NT2/D1 (cell line): Measurements from ENCODE around the gene PARP6.

ENCODE experiments used
- DNase-seq: peaks from one replicate; pipeline ENCODE4 v3.0.0-alpha.2; 2011; ENCODE audit warnings: low read depth, low spot score
- H3K27me3 ChIP-seq: 2 replicates; pipeline ENCODE4 v1.6.0; 2011; ENCODE audit warnings: mild to moderate bottlenecking; ENCODE audit not compliant: insufficient read length, insufficient read depth
- H3K36me3 ChIP-seq: 2 replicates; pipeline ENCODE4 v1.6.1; 2011; ENCODE audit warnings: mild to moderate bottlenecking, low read length, mixed read lengths; ENCODE audit not compliant: insufficient read depth, insufficient read length
- H3K4me1 ChIP-seq: 2 replicates; pipeline ENCODE4 v1.5.1; 2011; ENCODE audit not compliant: insufficient read depth, insufficient read length
- H3K4me3 ChIP-seq: 2 replicates; pipeline ENCODE4 v1.5.1; 2011; ENCODE audit warnings: low read depth; ENCODE audit not compliant: insufficient read length
- H3K9ac ChIP-seq: 2 replicates; pipeline ENCODE4 v1.6.0; 2011; ENCODE audit warnings: low read depth; ENCODE audit not compliant: insufficient read length
- H3K9me3 ChIP-seq: 2 replicates; pipeline ENCODE4 v1.5.1; 2011; ENCODE audit warnings: mild to moderate bottlenecking, low read length; ENCODE audit not compliant: insufficient read depth
- SUZ12 ChIP-seq: IDR thresholded peaks from 2 replicates; pipeline ENCODE4 v1.6.1; 2011; ENCODE audit not compliant: insufficient read length, insufficient read depth; ENCODE audit errors: extremely low read depth
- YY1 ChIP-seq: IDR thresholded peaks from 2 replicates; pipeline ENCODE4 v1.6.1; 2011; ENCODE audit not compliant: insufficient read length, insufficient read depth
- ZNF274 ChIP-seq: IDR thresholded peaks from 2 replicates; pipeline ENCODE4 v1.6.1; 2011; ENCODE audit warnings: mild to moderate bottlenecking, low read depth, low read length

PARP6 gene

GRCh38 chr15:72230197-72231065 lies 41.9 kb downstream of the PARP6 start:
- no peak for TF ChIP-seq YY1
- no peak for TF ChIP-seq SUZ12
- TF ChIP-seq ZNF274, result no peak
- no peaks in the 10 kb centered on the region for H3K27me3 ChIP-seq
- H3K9me3 ChIP-seq, result no peaks in the 10 kb centered on the region
- peak overlapping the region; percentile 100 for H3K9ac ChIP-seq
- peak overlapping the region; percentile 99 for H3K4me3 ChIP-seq
- peaks cover 3% of the 10 kb centered on the region for H3K4me1 ChIP-seq
- DNase-seq, result peak; percentile 39
- peaks cover 32% of the 10 kb centered on the region for H3K36me3 ChIP-seq

GRCh38 chr15:72229947-72230196 lies 42.5 kb downstream of the PARP6 start:
- H3K4me1 ChIP-seq, result peaks cover 6% of the 10 kb centered on the region
- peak overlapping the region; percentile 100 for H3K9ac ChIP-seq
- no peak for DNase-seq
- TF ChIP-seq SUZ12 (no peak), ZNF274 (no peak), YY1 (no peak)
- H3K27me3 ChIP-seq, result no peaks in the 10 kb centered on the region
- no peaks in the 10 kb centered on the region for H3K9me3 ChIP-seq
- peaks cover 35% of the 10 kb centered on the region for H3K36me3 ChIP-seq
- H3K4me3 ChIP-seq, result peak overlapping the region; percentile 99

GRCh38 chr15:72229076-72229946 lies 43.0 kb downstream of the PARP6 start:
- no peaks in the 10 kb centered on the region for H3K9me3 ChIP-seq
- H3K9ac ChIP-seq, result peak overlapping the region; percentile 100
- H3K27me3 ChIP-seq, result no peaks in the 10 kb centered on the region
- H3K4me1 ChIP-seq, result peaks cover 8% of the 10 kb centered on the region
- no peak for DNase-seq
- peak overlapping the region; percentile 99 for H3K4me3 ChIP-seq
- no peak for TF ChIP-seq SUZ12
- TF ChIP-seq ZNF274, result no peak
- TF ChIP-seq YY1, result no peak
- peaks cover 39% of the 10 kb centered on the region for H3K36me3 ChIP-seq

- no peak for DNase-seq
- Histone ChIP-seq H3K9me3 (no peaks in the 10 kb centered on the region), H3K36me3 (peaks cover 55% of the 10 kb centered on the region), H3K27me3 (no peaks in the 10 kb centered on the region), H3K4me3 (no peak overlapping the region), H3K4me1 (peaks cover 14% of the 10 kb centered on the region), H3K9ac (no peak overlapping the region)
- TF ChIP-seq SUZ12, result no peak
- no peak for TF ChIP-seq YY1
- no peak for TF ChIP-seq ZNF274
These were observed 44.6 kb downstream of the PARP6 start for GRCh38 chr15:72227720-72228119.

- no peaks in the 10 kb centered on the region for H3K9me3 ChIP-seq
- no peaks in the 10 kb centered on the region for H3K27me3 ChIP-seq
- H3K9ac ChIP-seq, result no peak overlapping the region
- H3K36me3 ChIP-seq, result peaks cover 60% of the 10 kb centered on the region
- no peak for TF ChIP-seq ZNF274
- no peak for TF ChIP-seq YY1
- no peak for TF ChIP-seq SUZ12
- no peak overlapping the region for H3K4me3 ChIP-seq
- no peak for DNase-seq
- peaks cover 17% of the 10 kb centered on the region for H3K4me1 ChIP-seq
These were observed 45.2 kb downstream of the PARP6 start for GRCh38 chr15:72227192-72227586.

- H3K36me3 ChIP-seq, result peaks cover 87% of the 10 kb centered on the region
- H3K4me1 ChIP-seq, result peaks cover 17% of the 10 kb centered on the region
- DNase-seq, result no peak
- H3K9ac ChIP-seq, result no peak overlapping the region
- TF ChIP-seq YY1, result no peak
- no peak for TF ChIP-seq ZNF274
- no peak for TF ChIP-seq SUZ12
- H3K4me3 ChIP-seq, result no peak overlapping the region
- H3K27me3 ChIP-seq, result no peaks in the 10 kb centered on the region
- no peaks in the 10 kb centered on the region for H3K9me3 ChIP-seq
These were observed 49.1 kb downstream of the PARP6 start for GRCh38 chr15:72223278-72223677.

- Histone ChIP-seq H3K36me3 (peaks cover 92% of the 10 kb centered on the region), H3K9ac (no peak overlapping the region), H3K9me3 (no peaks in the 10 kb centered on the region), H3K4me3 (no peak overlapping the region), H3K27me3 (no peaks in the 10 kb centered on the region), H3K4me1 (peaks cover 17% of the 10 kb centered on the region)
- no peak for TF ChIP-seq YY1
- no peak for TF ChIP-seq SUZ12
- no peak for TF ChIP-seq ZNF274
- DNase-seq, result no peak
These were observed 50.0 kb downstream of the PARP6 start for GRCh38 chr15:72222393-72222792.
